Transverse colon (tissue), 4 donors: ENCODE measurements around the gene CAMSAP1. TPM values are rescaled to one million over a fixed set of nuclear protein-coding genes. Genes with fewer than 3 reads are reported as not detected.

Experiments
- DNase-seq: peaks from one replicate; pipeline ENCODE4 v3.0.0-alpha.2; 2019
- H3K27ac ChIP-seq, 4 donors: fragments of 200-600 bp; sonication (generic); 2 replicates each; pipeline ENCODE4 v1.5.1; 2016 to 2018; ENCODE audit warnings: inconsistent platforms in 4 of 4
- H3K27me3 ChIP-seq: fragments of 200-600 bp; sonication (generic); 2 replicates; pipeline ENCODE4 v1.5.1; 2017; ENCODE audit warnings: inconsistent platforms
- H3K36me3 ChIP-seq, 4 donors: fragments of 200-600 bp; sonication (generic); 2 replicates each; pipeline ENCODE4 v1.5.1; 2017 to 2019; ENCODE audit warnings: inconsistent platforms in 4 of 4
- H3K4me1 ChIP-seq, 4 donors: fragments of 200-600 bp; sonication (generic); 2 replicates each; pipeline ENCODE4 v1.5.1; 2017 to 2020; ENCODE audit warnings: inconsistent platforms in 4 of 4
- H3K4me3 ChIP-seq, 4 donors: fragments of 200-600 bp; sonication (generic); 1 replicate in 1 of 4; 2 replicates in 3 of 4; pipeline versions ENCODE4 v1.5.1 to v1.6.1; 2017 to 2019; ENCODE audit warnings: inconsistent platforms in 4 of 4
- H3K9me3 ChIP-seq, 2 donors: fragments of 200-600 bp; sonication (generic); 2 replicates each; pipeline ENCODE4 v1.5.1; 2017 to 2019; ENCODE audit warnings: inconsistent platforms in 2 of 2
- CTCF ChIP-seq, 5 experiments: fragments of 200-600 bp in 3 of 5; fragments of 450-650 bp in 2 of 5; sonication (generic) in 3 of 5; IDR thresholded peaks; 1 replicate in 2 of 5; 2 replicates in 3 of 5; pipeline ENCODE4 v1.5.1; 2016 to 2017; ENCODE audit warnings: antibody characterized with exemption in 5 of 5, inconsistent platforms in 3 of 5, mild to moderate bottlenecking in 2 of 5, moderate library complexity in 1 of 5
- EP300 ChIP-seq: sonication (generic); formaldehyde crosslinking; IDR thresholded peaks from one replicate; pipeline ENCODE4 v1.6.1; 2017; ENCODE audit warnings: antibody characterized with exemption, low read depth
- POLR2A ChIP-seq: fragments of 450-650 bp; IDR thresholded peaks from one replicate; pipeline ENCODE4 v1.6.1; 2016; ENCODE audit warnings: antibody characterized with exemption, mild to moderate bottlenecking, moderate library complexity
- POLR2AphosphoS5 ChIP-seq, 3 donors: sonication (generic); formaldehyde crosslinking; IDR thresholded peaks; one replicate each; pipeline ENCODE4 v1.6.1; 2016; ENCODE audit warnings: antibody characterized with exemption in 3 of 3
- WGBS, 2 donors: methylation state at CpG; one replicate each; pipeline ENCODE4 v1.1.5; 2018; ENCODE audit warnings: low coverage in 1 of 2; 5-methylcytosine and 5-hydroxymethylcytosine counted together
- in situ Hi-C, 4 donors: fragments of 200-750 bp; cut with MboI; loops; one replicate each; pipeline versions ENCODE4 v1.15.0 to v1.15.1; 2017; ENCODE audit warnings: low sequenced_read_pairs in 3 of 4, low pct_ligation_motif_present in 1 of 4, low pct_unique_long_range_greater_than_20kb in 1 of 4
- intact Hi-C: fragments of 100-400 bp; cut with DNase I; formaldehyde crosslinking; loops from one replicate; pipeline ENCODE4 v1.15.1; 2023; ENCODE audit warnings: low total_unique reads
- total RNA-seq, 4 donors: library from RNA; depleted of rRNA; stranded (reverse); fragments of >200 nt; gene quantifications; one replicate each; pipeline ENCODE4 v1.1.0, GENCODE V29; 2016

Gene CAMSAP1
- total RNA-seq, 4 donors from 2014 or later: 17.3 to 88.0 (median 23.8) TPM

- in situ Hi-C loops: no loop called here
- intact Hi-C loops: no loop called here
- H3K27ac ChIP-seq: no peak overlapping the region
Measured at GRCh38 chr9:135901826-135902225, 5.5 kb downstream of the CAMSAP1 start.

DNA sequence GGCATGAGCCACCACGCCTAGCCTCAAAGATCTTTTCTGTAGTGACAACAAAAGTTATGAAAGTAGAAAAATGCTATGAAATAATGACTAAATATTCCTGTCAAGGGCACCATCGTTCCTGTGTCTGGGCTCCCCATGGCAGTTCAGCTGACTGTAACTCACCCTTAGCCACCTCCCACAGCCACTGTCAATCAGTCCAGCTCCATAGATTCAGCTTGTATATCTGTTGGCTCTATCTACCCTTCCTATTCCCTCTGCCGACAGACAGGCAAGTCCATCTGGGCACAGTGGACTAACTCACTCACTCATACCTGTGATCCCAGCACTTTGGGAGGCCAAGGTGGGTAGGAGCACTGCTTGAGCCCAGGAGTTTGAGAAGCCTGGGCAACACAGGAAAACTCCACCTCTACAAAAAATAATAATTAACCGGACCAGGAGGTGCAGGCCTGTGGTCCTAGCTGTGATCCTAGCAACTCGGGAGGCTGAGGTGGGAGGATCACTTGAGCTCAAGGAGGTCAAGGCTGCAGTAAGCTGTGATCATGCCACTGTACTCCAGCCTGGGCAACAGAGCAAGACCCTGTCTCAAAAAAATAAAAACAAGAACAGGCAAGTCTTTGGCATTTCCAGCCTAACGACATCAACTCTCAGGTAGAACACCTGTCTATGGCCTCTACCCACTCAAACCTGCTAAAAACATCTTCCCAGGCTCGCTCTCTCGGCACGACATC is 6.2 kb downstream of the CAMSAP1 start:
- 96 to 97% methylated on average over 6 to 9 of the region's 9 CpGs for WGBS, 2 donors
- no peaks in the 10 kb centered on the region for H3K27me3 ChIP-seq
- no peak for DNase-seq
- H3K27ac ChIP-seq: no peak overlapping the region
- H3K36me3 ChIP-seq: no peaks in the 10 kb centered on the region
- intact Hi-C loops: no loop called here
- H3K4me1 ChIP-seq: peaks cover 5 to 26% (median 11%) of the 10 kb centered on the region in 4 donors
- in situ Hi-C loops: no loop called here
- no peaks in the 10 kb centered on the region for H3K9me3 ChIP-seq
- no peak for TF ChIP-seq POLR2A
- H3K4me3 ChIP-seq: no peak overlapping the region

More at GRCh38 chr9:135901826-135902225, 5.5 kb downstream of the CAMSAP1 start:
- DNase-seq: no peak
- H3K4me3 ChIP-seq: no peak overlapping the region
- H3K9me3 ChIP-seq: no peaks in the 10 kb centered on the region
- TF ChIP-seq CTCF (IDR thresholded peaks at IDR 0.05) (no peak), POLR2AphosphoS5 (IDR thresholded peaks at IDR 0.05) (no peak), POLR2A (no peak), EP300 (no peak)
- H3K27me3 ChIP-seq: no peaks in the 10 kb centered on the region
- peaks cover 5 to 22% (median 12%) of the 10 kb centered on the region in 4 donors for H3K4me1 ChIP-seq
- H3K36me3 ChIP-seq: no peaks in the 10 kb centered on the region
- 93 to 100% methylated on average over 1 to 2 of the region's 2 CpGs for WGBS, 2 donors

GRCh38 chr9:135898634-135899407 is 8.5 kb downstream of the CAMSAP1 start:
- Histone ChIP-seq H3K4me1 (peaks cover 0 to 14% (median 0%) of the 10 kb centered on the region in 4 donors), H3K27ac (no peak overlapping the region), H3K27me3 (no peaks in the 10 kb centered on the region), H3K4me3 (no peak overlapping the region), H3K9me3 (no peaks in the 10 kb centered on the region), H3K36me3 (no peaks in the 10 kb centered on the region)
- intact Hi-C loops: no loop called here
- DNase-seq: no peak
- in situ Hi-C loops: no loop called here
- no peak for TF ChIP-seq EP300
- no peak for TF ChIP-seq CTCF (IDR thresholded peaks at IDR 0.05)
- TF ChIP-seq POLR2A: no peak
- 74 to 76% methylated on average over 10 to 11 of the region's 11 CpGs for WGBS, 2 donors

DNA sequence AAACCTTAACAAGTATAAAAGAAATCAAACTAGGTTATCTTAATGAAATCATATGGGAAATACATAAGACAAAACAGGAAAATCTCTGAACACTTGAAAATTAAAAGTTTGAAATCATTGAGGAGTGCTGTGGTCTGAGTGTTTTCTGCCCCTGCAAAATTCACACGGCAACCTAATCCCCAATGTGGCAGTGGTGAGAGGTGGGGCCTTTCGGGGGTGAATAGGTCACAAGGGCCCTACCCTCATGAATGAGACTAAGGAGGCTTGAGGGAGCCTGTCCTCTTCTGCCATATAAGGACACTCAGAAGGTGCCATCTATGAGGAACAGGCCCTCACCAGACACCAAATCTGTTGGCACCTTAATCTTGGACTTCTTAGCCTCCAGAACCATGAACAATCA is 10.7 kb downstream of the CAMSAP1 start:
- intact Hi-C loops: no loop called here
- no peak for DNase-seq
- no peaks in the 10 kb centered on the region for H3K9me3 ChIP-seq
- TF ChIP-seq EP300: no peak
- TF ChIP-seq POLR2AphosphoS5 (IDR thresholded peaks at IDR 0.05): no peak
- TF ChIP-seq CTCF (IDR thresholded peaks at IDR 0.05): no peak
- TF ChIP-seq POLR2A: no peak
- no peak overlapping the region for H3K4me3 ChIP-seq
- peaks cover 0 to 11% (median 0%) of the 10 kb centered on the region in 4 donors for H3K4me1 ChIP-seq
- in situ Hi-C loops: no loop called here
- no peaks in the 10 kb centered on the region for H3K36me3 ChIP-seq
- no peaks in the 10 kb centered on the region for H3K27me3 ChIP-seq
- WGBS, 2 donors: 87 to 100% methylated on average over 1 to 2 of the region's 2 CpGs
- H3K27ac ChIP-seq: no peak overlapping the region
